NCI-H2196 treated with DMSO at 0.1 percent for 48 hours (cell line): Measurements from ENCODE around the gene NRDE2.
A peak's percentile ranks its signal among the peaks of the same experiment; 100 is the strongest.
"Not testable (repeated sequence)": the region's sequence is repeated elsewhere in the genome, so short reads cannot be mapped to it uniquely, and the experiment has no call there.

ENCODE experiments used
- DNase-seq: peaks from one replicate; lab custom pipeline; 2025; ENCODE audit not compliant: unreplicated experiment; lab: John Stamatoyannopoulos, UW

NRDE2 gene

DNA sequence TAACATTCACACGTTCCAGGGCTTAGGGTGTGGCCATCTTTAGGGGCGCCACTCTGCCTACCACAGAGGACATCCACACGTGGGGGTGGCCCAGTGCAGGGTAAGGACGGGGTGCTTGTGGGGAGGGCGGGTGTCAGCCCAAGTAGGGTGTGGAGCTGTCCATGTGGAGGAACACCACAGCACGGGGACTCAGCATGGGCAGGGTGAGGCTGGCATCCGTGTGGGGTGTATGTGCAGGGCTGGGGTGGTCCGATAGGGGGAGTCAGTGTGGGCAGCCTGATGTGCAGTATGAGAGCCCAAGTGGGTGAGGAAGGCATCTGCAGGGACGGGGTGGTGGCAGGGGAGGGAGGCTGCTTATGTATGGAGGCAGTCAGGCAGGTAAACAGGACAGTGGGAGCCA lies 57.7 kb downstream of the NRDE2 start:
- no peak for DNase-seq

DNA sequence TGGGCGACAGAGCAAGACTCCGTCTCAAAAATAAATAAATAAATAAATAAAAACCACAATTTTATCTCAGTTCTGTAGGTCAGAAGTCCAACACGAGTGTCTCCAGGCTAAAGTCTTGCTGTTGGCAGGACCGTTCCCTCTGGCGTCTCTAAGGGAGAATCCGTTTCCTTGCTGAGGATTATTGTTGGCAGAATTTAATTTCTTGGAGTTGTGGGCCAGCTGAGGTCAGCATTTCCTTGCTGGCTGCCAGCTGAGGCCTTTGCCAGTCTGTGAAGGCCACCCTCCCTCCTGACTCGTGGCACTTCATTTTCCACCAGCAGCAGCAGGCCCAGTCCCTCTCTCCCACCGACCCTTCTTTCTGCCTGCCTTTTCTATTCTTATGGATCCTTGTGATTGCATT lies 58.2 kb downstream of the NRDE2 start:
- DNase-seq: no peak

DNA sequence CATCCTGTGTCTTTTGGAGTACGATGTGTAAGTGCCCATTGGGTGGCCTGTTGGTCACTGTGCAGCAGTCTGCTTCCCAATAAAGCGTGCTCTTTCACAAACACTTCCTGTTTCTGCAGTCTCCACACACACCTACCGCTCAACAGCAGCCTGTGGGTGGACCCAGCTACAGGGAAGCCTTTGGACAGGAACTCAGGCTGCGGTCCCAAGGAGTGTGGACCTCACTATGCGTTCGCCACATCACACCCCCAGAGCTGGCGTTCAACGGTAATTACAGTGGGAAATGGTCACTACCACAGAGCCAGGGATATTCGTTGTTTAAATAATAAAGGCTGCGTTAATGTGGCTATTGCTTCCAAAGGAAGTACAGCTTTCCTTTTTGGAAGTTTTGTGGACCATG lies 59.2 kb downstream of the NRDE2 start:
- DNase-seq: no peak

DNA sequence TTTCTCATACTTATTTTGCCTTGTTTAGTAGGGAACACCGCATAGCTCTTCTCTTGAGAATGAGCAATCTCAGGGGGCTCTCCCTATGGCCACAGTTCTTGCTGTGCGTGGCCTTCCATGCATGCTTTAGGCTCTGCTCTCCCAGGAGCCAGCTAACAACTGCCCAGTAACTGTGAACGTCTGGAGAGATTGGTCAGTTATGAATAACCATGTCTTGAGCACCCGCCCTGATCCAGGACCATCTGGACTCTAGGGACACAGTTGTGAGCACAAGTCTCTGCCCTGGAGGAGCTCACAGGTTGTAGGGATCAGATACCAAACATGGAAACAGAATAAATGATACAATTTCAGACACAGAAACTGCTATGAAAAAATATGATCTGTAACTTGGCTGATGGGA lies 63.3 kb downstream of the NRDE2 start:
- no peak for DNase-seq

DNA sequence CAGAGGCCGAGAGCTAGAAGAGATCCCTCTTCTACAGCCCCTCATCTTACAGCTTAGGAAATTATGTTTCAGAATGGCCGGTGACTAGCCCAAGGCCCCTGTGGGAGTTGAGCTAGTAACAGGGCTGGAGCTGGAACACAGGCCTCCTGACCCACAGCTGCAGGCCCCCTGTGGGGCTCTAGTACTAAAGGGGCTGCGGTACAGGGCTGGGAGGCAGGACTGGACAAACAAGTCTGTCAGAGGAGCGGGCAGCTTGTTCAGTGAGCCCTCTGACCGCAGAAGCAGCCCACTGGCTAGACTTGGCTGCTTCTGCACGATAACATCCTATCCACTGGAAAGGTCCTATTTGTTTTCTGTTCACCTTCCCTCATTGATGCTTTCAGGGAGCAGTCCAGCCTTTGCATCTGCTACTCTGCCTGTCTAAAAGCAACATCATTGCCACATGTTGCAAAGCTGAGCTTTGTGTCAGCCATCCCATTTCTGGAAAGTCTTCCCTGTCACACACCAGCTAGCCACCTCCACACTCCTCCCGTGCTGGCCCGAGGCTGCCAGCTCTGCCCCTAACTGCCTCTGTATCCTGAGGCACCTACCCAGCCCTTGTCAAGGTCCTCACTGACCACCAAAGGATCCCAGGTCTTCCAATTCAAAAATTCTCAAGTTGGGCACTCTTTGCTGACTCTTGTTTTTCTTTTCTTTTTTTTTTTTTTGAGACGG lies 65.1 kb downstream of the NRDE2 start:
- DNase-seq: no peak

DNA sequence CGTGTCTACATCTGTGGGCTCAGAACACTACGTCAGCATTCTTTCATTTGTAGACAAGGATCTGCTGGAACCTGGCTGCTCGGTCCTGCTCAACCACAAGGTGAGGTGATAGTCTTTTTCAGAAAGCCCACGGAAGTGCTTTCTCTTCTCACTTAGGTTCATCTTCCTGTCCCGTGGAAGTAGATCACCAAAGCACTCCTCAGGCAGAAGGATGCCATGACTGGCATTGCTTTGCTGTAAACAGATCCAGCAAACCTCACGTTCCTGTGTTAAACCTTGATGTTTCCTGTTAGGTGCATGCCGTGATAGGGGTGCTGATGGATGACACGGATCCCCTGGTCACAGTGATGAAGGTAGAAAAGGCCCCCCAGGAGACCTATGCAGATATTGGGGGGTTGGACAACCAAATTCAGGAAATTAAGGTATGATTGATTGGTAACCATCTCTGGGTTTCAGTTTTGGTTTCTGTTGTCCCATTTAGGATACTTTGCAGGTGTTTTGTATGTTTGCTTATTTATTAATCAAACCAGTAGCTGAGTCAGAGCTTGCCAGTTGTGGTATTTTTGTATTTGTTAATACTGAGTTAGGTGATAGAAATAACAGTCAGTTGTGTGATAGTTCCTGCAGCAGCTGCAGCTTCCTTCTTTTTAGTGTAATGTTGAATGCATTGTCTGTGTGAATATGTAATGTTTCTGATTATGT lies 67.8 kb downstream of the NRDE2 start:
- no peak for DNase-seq

DNA sequence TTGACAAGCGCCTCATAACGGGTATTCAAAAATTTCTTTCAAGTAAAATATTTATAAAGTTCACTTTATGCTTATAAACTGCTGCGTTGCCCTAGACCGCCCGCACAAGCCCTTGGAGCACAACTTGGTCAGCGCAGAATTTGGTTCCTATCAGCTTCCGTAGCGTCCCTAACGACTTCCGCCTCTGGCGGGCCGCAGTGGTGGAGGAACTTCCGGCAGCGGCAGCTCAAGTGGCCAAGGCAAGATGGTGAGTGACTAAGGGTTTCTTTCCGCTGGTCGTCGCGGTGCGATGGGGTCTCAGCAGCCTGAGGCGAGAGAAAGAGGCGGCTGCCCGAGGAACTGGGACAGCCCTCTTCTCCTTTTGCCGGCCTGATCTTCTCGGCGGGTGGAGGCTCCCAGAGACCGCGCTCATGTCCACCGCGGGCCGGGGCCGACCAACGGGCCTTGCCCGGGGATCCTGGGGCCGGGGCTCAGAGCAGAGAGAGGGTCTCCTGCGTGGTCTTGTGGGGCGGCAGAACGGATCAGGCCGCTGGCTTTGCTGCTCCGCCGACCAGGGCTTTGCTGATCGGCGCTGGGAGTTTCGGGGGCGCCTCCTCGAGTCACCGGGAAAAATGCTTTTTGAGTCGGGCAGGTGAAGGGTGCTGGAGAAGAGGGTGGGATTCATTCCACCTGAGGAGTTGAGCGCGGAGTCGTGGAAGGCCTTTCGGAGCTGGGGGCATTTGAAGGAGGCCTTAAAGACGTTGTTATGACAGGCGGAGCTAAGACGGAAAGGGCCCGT lies 75.2 kb downstream of the NRDE2 start, which contains the start of gene PSMC1:
PSMC1 (plus strand) TSS at position 200 of the 778 bp plus-strand sequence; CDS start at position 245, 45 bp downstream.
- peak; percentile 49 for DNase-seq

DNA sequence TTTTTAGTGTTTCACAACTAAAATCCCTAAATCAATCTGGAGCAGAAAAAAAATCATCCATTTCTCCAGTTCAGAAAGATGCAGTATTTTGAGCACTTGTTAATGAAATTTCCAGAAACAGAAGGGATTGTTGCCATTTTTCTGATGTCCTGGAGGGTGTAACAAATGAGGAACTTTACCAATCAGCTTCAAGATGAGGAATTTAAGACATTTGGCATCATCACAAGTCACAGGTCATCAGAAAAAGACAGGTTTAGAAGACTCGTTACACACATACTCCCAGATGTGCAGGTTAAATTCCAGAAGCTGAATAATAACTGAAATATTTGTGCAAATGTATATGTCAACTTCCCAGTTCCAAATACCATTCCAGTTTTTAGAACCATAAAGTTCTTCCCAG lies 75.9 kb downstream of the NRDE2 start:
- DNase-seq: no peak

DNA sequence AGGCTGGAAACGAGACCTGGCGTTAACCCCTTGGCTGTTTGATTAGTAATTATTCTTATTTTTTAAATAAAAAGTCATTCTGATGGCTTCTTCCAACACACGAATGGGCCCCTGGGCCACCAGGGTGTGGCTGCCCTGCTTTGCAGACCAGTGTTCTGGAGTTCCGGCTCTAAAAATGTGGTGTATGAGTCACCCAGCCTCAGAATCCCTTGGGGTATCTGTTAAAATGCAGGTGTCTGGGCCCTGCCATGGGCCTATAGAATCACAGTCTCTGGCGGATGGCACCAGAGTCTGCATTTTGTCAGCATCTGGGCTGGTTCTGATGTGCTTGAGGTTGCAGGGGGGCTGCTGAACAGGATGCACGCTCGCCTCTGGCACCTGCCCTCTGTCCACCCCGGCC lies 77.9 kb downstream of the NRDE2 start:
- DNase-seq: no peak

DNA sequence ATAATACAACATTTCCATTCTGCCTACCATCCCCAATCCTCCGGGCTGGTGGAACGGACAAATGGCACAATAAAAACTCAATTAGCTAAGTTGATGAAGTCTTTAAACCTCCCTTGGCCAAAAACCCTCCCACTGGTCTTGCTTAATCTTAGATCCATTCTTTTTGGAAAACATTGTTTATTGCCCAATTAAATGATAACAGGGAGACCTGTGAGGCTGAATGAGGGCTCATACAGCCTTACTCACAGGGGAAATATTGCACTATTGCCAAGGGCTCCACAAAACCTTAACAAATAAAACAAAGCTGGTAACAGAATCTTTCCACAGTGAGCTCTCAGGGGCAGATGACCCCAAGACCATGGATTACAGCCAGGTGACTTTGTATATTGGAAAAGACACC lies 83.1 kb downstream of the NRDE2 start:
- DNase-seq: no peak

DNA sequence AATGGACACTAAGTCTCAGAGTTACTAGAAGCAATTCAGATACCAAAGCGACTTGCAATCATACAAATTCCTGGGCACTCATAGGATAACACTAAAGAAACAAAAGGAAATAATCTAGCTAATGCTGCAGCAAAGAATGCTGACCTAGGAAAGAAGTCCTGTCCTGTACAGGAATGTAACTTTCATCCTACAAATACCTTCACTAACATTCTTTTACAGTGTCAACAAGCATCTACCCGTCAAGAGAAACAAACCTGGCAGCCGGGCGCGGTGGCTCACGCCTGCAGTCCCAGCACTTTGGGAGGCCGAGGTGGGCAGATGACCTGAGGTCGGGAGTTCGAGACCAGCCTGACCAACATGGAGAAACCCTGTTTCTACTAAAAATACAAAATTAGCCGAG lies 84.3 kb downstream of the NRDE2 start:
- not testable (repeated sequence) for DNase-seq

DNA sequence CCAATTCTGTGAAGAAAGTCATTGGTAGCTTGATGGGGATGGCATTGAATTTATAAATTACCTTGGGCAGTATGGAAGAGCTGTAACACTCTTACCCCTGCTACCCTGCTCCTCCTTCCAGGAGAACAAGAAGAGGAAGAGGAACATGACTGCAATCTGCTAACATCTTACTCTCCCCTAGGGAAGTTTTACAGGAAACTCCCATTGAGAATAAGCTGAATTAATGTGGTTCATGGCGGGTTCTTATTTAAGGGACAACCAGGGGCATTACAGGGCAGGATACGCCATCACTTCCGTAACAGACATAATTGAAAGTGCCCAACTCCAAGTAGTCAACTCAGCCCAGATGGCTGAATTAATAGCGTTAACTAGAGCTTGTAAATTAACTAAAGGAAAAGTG lies 84.8 kb downstream of the NRDE2 start:
- DNase-seq: no peak

DNA sequence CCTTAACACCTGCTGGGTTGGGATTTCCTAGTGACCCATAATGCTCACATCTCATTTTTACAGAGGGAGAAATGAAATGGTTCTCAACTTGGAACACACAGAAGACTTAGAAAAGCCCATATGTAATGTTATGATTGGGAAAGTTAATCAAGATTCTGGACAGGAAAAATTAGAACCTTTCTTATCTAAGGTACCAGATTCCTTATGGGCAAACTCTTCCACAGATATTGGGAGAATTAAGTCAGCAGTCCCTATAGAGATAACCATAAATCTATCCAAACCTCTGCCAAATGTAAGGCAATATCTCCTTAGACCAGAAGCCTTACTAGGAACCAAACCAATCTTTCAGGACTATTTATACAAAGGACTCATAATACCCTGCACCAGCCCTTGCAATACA lies 89.3 kb downstream of the NRDE2 start:
- no peak for DNase-seq

DNA sequence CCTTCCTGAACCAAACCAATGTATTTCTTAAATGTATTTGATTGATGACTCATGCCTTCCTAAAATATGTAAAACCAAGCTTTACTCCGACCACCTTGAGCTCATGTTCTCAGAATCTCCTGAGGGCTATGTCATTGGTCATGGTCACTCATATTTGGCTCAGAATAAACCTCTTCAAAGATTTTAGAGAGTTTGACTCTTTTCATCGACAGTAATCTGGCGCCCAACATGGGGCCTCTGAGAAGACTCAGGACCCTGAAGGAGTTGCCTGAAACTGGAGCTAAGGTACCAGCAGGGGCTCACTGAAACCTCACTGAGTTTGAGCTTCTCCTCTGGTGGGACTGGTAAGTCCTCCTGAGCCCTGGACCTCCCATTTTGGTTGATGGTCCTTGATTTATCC lies 92.6 kb downstream of the NRDE2 start:
- no peak for DNase-seq

DNA sequence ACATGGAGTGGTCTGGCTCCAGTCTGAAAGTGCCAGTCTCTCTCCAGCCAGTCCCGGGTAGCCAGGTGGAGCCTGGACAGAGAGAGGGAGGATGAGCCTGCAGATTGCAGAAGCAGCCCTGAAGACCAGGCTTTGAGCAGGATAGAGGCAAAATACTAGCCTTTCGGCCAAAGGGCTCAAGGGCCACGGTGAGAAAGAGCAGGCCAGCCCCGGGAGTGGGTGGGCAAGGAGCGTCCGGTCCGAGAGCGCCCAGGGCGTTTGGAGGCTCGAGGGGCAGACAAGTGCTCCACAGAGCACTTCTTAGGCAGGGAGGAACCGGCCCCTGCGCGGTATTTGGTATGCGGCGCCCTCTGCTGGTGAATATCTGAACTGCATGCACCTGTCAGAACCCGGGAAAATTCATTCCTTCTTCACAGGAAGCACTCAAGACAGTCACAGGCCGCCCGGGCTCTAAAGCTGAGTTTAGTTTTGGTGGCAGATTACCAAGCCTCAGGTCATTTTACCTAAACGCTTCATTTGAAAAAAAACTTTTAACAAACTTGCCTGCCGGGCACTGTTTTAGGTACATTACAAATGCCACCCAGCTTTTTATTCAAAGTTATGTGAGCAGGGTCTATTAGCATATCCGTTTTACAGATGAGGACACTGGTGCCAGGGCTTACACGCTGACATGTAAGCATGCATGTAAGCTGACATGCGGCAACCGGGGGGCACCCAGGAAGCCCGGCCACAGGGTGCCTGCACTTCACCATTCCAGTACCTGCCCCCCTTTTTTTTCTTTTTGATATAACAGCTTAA lies 96.4 kb downstream of the NRDE2 start:
- peak; percentile 24 for DNase-seq

DNA sequence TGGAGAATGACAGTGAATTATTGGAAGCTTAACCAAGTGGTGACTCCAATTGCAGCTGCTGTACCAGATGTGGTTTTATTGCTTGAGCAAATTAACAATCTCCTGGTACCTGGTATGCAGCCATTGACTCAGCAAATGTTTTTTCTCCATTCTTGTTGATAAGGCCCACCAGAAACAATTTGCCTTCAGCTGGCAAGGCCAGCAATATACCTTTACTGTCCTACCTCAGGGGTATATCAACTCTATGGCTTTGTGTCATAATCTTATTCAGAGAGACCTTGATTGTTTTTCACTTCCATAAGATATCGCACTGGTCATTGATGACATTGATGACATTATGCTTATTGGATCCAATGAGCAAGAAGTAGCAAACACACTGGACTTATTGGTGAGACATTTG lies 101.8 kb downstream of the NRDE2 start:
- DNase-seq: not testable (repeated sequence)

DNA sequence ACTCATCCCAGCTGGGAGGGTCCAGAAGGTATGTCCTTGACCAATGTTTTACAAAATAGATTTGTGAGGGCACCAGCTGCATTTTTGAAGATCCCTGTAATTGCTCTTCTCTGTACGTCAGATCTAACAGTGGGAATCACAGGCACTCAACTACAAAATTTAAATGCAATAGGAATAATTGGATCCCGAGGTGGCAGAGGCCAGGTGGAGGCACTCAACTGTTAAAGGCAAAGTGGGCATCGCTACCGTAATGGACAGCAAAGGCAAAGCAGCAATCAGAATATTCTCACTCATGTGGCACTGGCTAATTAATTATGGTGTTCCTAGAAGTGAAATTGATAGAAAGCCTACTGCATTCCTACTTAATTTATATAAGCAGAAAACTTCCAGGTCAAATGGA lies 103.3 kb downstream of the NRDE2 start:
- no peak for DNase-seq
